Measurements from ENCODE around the gene SOX6.

DNA sequence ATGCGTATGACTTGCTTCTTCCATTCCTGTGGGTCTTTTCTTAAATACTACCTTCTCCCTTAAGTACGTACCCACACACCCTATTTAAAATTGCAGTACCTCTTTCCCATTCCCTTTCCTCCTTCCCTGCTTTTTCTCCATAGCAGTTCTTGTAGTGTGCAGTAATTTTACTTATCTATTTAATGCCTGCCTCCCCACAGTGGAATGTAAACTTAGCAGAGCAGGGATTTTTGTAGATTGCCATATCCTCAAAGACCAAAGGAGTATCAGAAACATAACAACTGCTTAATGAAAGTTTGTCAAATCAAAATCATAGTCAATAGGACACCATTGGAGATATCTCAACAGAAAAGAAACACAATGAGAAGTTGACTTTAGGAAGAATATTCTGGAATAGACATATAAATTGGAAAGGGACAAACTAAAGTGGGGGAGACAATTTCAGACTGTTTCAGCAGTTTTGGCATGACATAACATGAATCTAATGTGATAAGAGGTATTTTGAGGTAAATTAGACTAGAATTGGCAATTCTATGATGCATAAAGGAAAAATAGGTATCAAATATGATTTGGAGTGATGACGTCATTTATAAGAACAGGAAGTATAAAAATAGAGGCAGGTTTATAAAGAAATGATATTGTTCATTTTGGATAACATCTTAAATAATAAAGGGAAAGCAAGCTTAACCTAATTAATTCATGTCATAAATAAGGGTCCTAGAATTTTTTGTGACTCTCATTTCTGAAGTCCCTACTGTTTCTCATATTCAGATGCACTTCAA, 188.4 kb downstream of the SOX6 start:
- TF ChIP-seq, protein P1, sequence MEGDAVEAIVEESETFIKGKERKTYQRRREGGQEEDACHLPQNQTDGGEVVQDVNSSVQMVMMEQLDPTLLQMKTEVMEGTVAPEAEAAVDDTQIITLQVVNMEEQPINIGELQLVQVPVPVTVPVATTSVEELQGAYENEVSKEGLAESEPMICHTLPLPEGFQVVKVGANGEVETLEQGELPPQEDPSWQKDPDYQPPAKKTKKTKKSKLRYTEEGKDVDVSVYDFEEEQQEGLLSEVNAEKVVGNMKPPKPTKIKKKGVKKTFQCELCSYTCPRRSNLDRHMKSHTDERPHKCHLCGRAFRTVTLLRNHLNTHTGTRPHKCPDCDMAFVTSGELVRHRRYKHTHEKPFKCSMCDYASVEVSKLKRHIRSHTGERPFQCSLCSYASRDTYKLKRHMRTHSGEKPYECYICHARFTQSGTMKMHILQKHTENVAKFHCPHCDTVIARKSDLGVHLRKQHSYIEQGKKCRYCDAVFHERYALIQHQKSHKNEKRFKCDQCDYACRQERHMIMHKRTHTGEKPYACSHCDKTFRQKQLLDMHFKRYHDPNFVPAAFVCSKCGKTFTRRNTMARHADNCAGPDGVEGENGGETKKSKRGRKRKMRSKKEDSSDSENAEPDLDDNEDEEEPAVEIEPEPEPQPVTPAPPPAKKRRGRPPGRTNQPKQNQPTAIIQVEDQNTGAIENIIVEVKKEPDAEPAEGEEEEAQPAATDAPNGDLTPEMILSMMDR (IDR thresholded peaks at IDR 0.05; ENCODE audit: low read depth, low read length, poor library complexity, severe bottlenecking) = no peak
- no peak for TF ChIP-seq EZH2phosphoT487 (IDR thresholded peaks at IDR 0.05; ENCODE audit: borderline replicate concordance, low read length)
